Activated CD4-positive, alpha-beta T cell treated with anti-CD3 and anti-CD28 coated beads, Interleukin-2, Interleukin-6, amounts not matched to agents 100 ng/mL and 50 ng/mL, durations not matched to agents 16 hours and 8 hours (primary cell): Measurements from ENCODE around the gene LEF1.

Experiments used
- DNase-seq: peaks from one replicate; pipeline ENCODE4 v3.0.0-alpha.2; 2020

LEF1 gene

GRCh38 chr4:108168671-108169523 lies at the start of gene LEF1:
TSS of gene LEF1 (minus strand) at chr4:108168932. CDS start at chr4:108167767, 1,165 bp downstream.
- peak; percentile 77 for DNase-seq

DNA sequence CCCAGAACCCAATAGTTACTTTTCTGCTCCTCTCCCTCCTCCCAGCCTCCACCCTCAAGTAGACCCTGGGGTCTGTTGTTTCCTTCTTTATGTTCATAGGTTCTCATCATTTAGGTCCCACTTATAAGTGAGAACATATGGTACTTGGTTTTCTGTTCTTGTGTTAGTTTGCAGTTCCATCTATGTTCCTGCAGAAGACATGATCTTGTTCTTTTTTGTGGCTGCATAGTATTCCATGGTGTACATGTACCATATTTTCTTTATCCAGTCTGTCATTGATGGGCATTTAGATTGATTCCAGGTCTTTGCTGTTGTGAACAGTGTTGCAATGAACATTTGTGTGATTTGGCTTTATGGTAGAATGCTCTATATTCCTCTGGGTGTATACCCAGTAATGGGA lies 47.8 kb upstream of the LEF1 start:
- DNase-seq = no peak

DNA sequence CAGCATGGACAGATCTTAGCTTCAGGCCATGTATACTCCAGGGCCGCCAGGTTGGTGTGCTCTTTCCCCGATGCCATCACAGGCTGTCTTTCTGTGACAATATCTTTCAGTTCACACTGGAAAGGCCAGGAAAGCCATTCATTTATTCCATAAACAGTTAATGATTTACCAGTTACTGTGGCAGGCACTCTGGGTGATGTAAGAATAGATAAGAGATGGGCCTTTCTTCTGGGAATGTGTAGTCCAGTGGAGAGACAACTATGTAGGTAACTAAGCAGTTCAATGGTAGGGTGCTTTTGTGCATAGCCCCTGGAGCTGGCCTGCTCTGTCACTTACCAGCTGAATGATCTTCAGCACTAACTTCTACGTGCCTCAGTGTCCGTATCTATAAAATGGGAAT lies 46.3 kb upstream of the LEF1 start:
- no peak for DNase-seq

- DNase-seq = no peak
These were observed 45.0 kb upstream of the LEF1 start for GRCh38 chr4:108213723-108214122.

DNA sequence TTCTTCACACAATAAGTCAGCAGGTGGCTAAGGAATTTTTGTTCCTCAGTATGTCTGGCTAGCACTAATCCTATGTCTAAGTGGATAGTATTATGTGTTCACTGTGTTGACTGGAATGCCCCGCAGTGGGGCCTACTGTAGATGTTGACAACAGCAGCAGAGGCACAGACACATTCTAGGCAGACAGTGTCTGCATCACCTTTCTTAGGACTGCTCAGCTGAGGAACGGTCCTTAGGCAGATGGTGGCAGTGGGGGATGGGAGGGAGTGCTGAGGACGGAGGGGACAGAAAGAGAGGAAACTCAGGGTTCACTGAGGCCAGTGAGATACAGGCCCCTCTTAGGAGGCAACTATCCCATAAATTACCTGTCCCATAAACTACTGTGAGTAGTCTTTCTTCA lies 44.6 kb upstream of the LEF1 start:
- no peak for DNase-seq

DNA sequence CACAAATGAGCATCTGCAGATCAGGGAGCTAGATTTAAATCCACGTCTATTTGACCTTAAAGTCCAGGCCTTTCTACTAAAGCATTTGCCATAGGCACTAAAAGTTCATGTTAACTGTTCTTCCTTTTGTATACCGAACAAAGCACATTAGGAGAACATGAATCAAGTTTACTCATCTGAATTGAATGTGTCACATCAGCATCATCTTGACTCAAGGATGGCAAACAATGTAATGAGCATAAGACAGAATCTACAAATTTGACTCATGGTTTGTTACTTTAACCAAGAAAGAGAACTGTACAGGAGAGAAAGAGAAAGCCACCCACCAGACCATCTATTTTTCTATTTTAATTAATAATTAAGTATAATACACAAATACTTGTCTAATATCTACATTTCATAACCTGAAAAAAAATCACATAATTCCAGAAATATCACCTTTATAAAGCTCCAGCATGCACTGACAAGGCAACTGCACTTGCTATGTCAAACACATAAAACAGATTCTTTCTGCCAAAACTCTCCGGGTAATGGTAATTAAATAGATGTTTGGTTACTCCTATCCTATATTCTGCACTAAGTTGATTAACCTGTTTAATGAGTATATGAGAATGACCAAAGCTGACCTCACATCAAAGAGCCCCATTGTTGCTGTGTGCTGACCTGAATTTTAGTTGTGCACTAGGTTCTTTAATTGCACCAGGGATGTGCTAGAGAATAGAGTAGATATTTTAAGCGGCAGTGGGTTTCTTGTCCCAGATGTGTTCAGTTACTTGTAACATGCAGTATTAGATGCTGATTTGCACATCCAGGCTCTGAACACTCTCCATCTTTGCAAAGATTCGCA lies 42.5 kb upstream of the LEF1 start:
- no peak for DNase-seq

GRCh38 chr4:108209489-108209888 lies 40.8 kb upstream of the LEF1 start:
- DNase-seq = no peak

DNA sequence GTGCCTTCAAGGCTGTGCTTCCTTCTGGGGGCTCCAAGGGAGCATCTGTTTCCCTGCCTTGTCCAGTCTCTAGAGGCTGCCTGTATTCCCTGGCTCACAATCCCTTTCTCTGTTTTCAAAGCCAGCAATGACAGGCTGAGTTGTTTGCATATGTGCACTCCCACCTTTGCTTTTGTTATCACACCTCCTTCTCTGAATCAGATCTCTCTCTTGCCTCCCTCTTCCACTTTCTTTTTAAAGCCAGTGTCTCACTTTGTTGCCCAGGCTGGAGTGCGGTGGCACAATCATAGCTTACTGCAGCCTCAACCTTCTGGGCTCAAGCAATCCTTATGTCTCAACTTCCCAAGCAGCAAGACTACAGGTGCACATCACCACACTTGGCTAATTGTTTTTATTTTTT lies 37.1 kb upstream of the LEF1 start:
- no peak for DNase-seq

- DNase-seq = no peak
These were observed 35.8 kb upstream of the LEF1 start for GRCh38 chr4:108204518-108204917.

GRCh38 chr4:108203377-108203776 lies 34.6 kb upstream of the LEF1 start:
- no peak for DNase-seq

DNA sequence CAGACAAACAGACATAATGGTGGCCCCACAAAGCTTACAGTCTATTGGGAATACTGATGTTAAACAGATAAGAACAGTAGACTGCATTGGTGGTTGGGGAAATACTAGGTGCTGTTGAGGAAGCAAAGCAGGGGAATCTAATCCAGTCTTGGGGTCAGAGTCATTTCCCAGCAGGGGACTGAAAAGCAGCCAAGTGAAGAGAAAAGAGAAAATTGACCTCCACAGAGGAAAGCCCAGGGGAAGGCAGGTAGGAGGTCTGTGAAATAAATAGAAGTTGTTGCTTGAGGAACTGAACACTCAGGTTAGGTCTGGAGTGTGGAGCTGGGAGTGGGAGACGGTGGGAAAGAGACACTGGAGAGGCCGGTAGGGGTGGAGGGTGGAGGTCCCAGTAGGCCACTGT lies 33.0 kb upstream of the LEF1 start:
- DNase-seq = no peak

GRCh38 chr4:108199881-108200280 lies 31.1 kb upstream of the LEF1 start:
- no peak for DNase-seq

- no peak for DNase-seq
These were observed 25.3 kb upstream of the LEF1 start for GRCh38 chr4:108193886-108194672.

DNA sequence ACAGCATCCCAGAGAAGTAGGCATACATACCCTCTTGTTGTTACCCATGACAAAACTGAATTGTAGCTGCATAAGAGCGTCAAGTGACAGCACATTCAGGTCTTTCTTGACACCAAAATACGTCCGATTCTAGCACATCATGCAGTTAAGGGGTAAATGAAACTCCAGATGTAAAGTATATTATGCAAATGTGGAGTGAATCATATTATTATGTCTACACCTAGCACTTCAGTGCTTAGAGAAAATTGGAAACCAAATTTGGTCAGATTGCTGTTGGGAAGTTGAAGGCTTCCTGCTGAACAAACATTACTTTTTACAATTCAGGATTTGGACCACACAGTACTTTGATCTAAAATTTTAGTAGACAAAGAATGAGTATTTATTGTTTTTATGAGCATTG lies 24.2 kb upstream of the LEF1 start:
- DNase-seq = no peak

- DNase-seq = no peak
These were observed 23.3 kb upstream of the LEF1 start for GRCh38 chr4:108192056-108192455.

- DNase-seq = no peak
These were observed 22.7 kb upstream of the LEF1 start for GRCh38 chr4:108191269-108191914.

DNA sequence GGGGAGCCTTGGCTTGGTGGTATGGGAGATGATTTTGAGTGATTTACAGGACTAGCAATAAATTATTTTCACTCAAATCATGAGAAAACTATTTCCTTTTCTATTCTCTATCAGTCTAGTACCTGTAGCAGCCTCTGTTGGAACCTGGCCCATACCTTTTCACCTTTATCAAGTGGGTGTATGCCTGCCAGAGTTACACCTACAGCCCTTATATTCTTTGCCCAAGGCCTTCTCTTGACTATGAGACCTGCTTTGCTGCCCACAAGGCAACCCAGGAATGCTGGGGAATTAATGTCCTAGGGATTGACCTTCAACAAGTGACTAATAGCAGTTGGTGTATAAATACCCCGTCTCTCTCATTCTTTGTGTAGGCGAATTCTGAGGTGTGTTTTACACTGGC lies 20.0 kb upstream of the LEF1 start:
- DNase-seq = no peak

- DNase-seq = no peak
These were observed 16.5 kb upstream of the LEF1 start for GRCh38 chr4:108185252-108185651.

DNA sequence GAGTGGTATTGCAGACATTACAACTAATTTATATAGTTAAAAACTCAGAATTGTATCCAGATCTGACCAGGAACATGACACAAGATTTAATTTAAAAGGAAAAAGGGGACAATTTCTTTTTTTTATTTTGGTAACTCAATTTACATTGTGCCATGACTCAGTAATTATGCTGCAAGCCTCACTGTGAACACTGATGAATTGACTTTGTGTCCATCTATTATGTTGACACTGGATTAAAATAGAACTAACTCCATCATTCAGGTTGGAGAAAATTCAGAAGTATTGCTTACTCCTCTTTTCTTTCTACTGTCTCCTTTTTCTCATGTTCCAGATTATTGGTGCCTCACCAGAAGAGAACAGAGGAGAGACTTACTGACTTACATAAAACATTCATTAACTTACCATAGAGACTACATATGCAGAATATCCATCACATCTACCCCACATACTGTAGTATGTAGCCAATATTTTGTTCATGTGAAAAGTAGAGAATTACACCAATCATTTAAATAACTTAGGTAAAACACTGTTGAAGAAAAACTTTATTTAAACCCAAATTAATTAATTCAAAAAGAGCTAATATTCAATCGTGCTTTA lies 15.8 kb upstream of the LEF1 start:
- DNase-seq = no peak

- DNase-seq = no peak
These were observed 13.0 kb upstream of the LEF1 start for GRCh38 chr4:108181704-108182103.

DNA sequence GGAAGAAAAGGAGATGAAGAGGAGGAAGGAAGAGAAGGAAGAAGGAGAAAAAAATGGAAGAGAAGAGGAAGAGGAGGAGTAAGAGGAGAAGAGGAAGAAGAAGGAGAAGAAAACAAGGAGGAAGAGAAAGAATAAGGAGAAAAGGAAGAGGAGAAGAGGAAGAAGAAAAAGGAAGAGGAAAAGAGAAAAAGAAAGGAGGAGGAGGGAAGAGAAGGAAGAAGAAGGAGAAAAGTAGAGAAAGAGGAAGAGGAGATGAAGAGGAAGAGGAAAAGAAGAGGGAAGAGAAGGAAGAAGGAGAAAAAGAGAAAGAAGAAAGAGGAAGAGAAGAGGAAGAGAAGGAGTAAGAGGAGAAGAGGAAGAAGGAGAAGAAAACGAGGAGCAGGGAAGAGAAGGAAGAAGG lies 11.8 kb upstream of the LEF1 start:
- DNase-seq = no peak

DNA sequence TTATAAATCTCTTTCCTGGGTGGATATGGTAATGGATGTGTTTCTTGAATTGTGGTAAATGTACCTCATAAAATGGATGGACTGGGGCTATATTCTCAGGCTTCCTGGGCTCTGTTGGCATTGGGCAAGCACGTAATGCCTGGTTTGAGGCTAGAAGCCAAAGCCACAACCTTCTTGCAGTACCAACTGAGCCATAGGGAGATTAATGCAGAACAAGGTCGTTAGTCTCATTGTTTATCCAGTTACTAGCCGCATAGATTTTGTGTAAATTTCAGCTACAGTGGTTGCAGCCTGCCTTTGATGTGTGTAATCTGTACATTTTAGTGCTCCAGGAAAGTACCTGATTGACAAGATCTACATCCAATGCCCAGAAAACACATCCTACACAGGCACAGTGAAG lies 7.2 kb upstream of the LEF1 start:
- no peak for DNase-seq
